ENCODE measurements around the gene ZBTB47.

The ZBTB47 gene

GRCh38 chr3:42653303-42653559, 266 bp upstream of the ZBTB47 start:
- DNase-seq, result no peak

- peak; percentile 78 for DNase-seq
Observed at GRCh38 chr3:42654331-42655201, 1.1 kb downstream of the ZBTB47 start.

GRCh38 chr3:42655331-42655888, 1.9 kb downstream of the ZBTB47 start:
- no peak for DNase-seq

DNA sequence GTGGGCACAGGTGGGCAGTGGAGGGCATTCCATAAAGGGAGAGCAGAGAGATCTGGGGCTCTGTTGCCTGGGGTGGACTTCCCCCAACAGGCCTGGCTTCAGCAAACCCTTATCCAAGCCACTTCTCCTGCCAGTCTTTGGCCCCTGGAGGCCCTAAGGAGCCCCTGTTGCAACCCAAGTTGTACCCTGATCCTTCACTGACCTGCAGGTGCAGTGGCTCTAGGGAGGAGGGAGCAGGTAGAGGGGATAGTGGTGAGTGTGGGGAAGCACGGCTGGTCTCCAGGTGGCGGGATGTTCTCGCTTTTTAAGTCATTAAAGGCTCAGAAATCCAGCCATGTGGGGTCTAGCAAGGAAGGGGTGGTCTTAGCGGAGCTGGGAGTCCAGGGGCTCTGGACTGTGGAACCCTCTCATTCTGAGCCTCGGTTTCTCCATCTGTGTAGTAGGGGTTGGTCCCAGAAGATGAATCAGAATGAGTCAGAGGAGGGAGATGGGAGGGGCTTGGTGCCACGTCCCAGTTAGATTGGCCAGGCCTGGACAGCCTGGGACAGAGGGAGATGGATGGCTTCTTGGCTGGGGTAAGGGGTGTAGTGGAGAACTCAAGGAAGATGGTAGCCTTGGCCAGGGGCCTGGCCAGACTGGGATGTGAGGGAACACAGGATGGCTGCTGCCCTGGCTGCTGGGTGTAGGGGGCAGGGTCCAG, 2.6 kb downstream of the ZBTB47 start:
- no peak for DNase-seq

DNA sequence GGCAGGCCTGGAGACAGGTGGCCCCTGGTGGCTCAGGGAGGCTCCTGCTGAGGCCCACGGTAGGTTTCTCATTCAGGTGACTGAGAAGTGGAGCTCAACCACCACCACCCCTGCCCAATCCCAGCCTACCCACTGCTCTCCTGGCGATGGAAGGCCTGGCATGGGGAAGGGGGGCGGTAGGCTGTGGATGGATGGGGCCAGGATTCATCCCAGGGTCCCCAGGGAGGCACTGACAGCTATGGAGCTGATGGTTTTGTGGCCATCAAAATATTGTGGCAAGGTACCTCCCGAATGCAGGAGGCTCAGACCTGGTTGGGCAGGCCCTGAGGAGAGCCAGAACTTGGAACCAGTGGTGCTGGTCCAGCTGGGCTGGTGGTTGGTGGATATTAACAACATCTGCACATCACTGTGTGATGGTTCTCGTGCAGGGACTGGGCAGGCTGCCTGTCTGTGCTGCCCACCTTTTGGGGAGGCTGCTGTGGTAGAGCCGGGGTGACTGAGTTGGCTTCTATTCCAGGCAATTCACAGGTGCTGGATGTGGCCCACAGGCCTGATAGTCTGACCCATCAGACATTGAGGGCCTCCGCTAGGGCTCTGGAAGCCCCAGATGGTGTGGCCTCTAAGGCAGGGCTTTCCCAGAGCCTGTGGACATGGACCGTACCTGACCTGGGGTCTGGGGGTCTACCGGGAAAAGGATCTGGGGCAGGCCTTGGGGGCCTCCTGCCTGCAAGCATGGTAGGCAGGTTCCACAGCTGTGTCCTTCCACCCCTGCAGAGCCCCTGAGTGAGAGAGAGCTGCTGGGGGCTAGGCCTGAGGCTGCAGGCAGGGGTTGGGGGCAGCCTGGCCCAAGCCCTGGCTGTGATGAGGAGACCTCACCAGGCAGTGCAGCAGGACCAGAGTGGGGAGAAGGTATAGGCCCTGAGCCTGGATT, 3.4 kb downstream of the ZBTB47 start:
- no peak for DNase-seq

GRCh38 chr3:42657675-42658074, 4.2 kb downstream of the ZBTB47 start:
- no peak for DNase-seq

DNA sequence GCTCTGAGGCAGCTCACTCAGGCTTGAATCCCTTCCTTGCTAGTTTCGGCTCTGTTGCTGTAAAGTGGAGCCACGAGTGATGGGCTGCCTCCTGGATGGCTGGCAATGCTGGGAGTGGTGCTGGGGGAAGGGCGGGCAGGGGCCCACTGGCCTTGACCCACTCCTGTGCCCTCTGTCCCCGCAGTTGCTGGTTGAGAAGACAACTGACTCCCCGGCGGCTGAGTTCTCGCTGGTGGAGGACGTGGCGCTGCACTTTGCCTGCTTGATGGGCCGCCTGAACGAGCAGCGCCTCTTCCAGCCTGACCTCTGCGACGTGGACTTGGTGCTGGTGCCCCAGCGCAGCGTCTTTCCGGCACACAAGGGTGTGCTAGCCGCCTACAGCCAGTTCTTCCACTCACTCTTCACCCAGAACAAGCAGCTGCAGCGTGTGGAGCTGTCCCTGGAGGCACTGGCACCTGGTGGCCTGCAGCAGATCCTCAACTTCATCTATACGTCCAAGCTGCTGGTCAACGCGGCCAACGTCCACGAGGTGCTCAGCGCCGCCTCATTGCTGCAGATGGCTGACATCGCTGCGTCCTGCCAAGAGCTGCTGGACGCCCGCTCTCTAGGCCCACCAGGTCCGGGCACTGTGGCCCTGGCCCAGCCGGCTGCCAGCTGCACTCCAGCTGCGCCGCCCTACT, 4.7 kb downstream of the ZBTB47 start:
- DNase-seq, result no peak

- no peak for DNase-seq
Observed at GRCh38 chr3:42658771-42659390, 5.4 kb downstream of the ZBTB47 start.

GRCh38 chr3:42659451-42660130, 6.1 kb downstream of the ZBTB47 start:
- DNase-seq, result no peak

GRCh38 chr3:42660131-42660715, 6.7 kb downstream of the ZBTB47 start:
- DNase-seq, result no peak

GRCh38 chr3:42660898-42661297, 7.4 kb downstream of the ZBTB47 start:
- no peak for DNase-seq

DNA sequence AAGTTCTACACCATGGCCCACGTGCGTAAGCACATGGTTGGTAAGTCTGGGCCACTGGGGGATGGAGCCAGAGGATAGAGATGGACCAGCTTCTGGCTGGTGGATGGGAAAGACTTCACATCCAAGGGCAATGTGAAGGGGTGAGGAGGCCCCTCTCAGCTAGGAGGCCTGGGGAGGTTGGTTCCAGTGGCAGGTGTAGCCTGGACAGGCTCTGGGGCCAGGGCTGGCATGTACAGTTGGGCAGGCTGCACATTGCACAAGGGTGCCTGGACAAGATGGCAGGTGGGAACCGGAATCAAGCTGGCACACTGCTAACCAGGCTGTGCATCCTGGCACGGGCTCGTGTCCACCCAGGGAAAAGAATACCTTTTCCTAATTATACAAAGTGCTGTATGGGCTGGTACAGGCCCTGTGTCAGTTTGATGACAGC, 8.1 kb downstream of the ZBTB47 start:
- DNase-seq, result no peak

DNA sequence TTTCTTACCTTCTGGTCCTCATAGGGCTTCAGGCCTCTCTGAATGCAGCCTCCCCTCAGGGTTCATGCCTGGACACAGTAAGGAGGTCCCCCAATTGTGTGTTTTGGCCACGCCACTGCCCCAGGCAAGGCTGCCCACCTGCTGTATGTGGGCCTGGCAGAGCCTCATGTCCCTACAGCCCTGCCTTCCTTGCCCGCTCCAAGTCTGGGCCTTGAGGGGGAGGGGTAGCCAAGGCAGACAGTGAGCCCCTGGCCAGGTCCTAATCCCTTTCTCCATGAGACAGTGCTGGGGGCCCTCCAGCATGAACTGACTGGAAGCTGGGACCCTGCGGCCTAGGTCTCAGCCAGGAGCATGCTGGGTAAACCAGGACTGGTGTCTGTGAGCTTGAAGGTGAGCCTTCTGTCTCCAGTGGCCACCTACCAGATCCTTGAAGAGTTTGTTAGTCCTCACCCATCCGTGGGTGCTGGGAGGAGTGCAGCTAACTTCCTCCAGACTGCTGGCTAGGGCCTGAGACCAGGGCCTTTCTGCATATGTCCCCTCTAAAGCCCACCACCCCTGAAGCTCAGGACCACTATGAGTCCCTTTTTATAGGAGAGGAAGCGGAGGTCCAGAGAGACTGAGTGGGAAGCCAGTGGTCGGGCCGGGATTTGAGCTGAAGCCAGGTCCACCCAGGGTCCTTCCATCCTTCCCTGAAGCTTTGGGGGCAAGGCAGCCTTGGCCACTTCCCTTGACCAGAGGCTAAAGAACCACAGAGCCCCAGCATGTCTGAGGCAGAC, 8.7 kb downstream of the ZBTB47 start:
- DNase-seq, result no peak

- no peak for DNase-seq
Observed at GRCh38 chr3:42662813-42663535, 9.5 kb downstream of the ZBTB47 start.

DNA sequence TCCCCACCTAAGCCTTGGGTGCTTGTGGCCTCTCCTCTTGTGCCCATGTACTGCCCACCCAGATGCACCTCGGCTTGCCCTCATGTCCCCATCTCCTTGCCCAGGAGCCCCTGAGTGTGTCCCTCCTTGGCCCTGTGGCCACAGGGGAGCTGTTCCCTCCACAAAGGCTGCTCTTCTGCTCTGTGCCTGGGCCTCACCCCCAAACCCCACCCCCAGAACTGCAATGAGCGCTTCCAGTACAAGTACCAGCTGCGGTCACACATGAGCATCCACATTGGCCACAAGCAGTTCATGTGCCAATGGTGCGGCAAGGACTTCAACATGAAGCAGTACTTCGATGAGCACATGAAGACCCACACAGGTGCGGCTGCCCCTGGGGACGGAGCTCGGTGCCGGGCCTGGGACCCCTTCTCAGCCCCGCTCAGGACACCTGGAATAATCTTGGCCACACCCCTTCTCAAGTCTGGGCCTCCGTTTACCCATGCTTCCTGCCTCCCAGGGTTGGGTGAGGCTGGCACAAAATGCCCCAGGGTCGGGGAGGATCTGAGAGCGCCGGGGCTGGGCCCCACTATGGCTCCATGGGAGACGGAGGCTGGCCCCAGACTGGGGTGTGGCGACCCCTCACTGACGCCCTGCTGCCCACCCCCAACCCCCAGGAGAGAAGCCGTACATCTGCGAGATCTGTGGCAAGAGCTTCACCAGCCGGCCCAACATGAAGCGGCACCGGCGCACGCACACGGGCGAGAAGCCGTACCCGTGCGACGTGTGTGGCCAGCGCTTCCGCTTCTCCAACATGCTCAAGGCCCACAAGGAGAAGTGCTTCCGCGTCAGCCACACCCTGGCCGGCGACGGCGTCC, 10.3 kb downstream of the ZBTB47 start:
- DNase-seq, result no peak

GRCh38 chr3:42664438-42664803, 10.9 kb downstream of the ZBTB47 start:
- no peak for DNase-seq

- no peak for DNase-seq
Observed at GRCh38 chr3:42665050-42665878, 11.8 kb downstream of the ZBTB47 start.

DNA sequence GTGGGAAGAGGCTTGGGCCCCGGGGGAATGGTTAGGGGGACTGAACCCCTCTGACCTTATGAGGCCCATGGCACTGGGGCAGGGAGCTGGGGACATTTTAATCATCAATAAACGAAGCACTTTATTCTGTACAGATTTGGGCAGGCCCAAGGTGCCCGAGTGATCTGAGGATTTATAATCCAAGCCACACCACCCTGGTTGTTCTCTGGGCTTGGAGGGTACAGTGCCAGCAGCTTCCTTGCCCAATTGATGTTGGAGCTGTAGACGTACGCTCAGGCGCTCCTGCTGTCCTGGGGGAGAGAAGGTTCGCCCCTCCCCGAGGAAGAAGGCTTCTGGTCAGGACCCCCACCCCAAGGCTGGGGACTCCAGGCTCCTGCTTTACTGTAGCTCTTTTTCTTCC, 12.5 kb downstream of the ZBTB47 start:
- no peak for DNase-seq
